ENCODE measurements around the gene IPMK.

- TF ChIP-seq, protein P1, sequence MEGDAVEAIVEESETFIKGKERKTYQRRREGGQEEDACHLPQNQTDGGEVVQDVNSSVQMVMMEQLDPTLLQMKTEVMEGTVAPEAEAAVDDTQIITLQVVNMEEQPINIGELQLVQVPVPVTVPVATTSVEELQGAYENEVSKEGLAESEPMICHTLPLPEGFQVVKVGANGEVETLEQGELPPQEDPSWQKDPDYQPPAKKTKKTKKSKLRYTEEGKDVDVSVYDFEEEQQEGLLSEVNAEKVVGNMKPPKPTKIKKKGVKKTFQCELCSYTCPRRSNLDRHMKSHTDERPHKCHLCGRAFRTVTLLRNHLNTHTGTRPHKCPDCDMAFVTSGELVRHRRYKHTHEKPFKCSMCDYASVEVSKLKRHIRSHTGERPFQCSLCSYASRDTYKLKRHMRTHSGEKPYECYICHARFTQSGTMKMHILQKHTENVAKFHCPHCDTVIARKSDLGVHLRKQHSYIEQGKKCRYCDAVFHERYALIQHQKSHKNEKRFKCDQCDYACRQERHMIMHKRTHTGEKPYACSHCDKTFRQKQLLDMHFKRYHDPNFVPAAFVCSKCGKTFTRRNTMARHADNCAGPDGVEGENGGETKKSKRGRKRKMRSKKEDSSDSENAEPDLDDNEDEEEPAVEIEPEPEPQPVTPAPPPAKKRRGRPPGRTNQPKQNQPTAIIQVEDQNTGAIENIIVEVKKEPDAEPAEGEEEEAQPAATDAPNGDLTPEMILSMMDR (IDR thresholded peaks at IDR 0.05): no peak
- no peak for TF ChIP-seq POLR2A (IDR thresholded peaks at IDR 0.05)
- no peak for TF ChIP-seq EP300 (IDR thresholded peaks at IDR 0.05; ENCODE audit: low read depth)
Measured at GRCh38 chr10:58212622-58213021, 55.1 kb downstream of the IPMK start.

All from transverse colon (tissue), 3 donors.